Heart right ventricle (tissue), 16 donors: Measurements from ENCODE around the gene RRP15. TPM values are rescaled to one million over a fixed set of nuclear protein-coding genes. Genes with fewer than 3 reads are reported as not detected.

Source experiments
- ATAC-seq, 8 donors: fragments of 200-7000 bp; cut with Tn5 transposase; one replicate each; pipeline ENCODE4 v1.9.1; 2020; ENCODE audit warnings: mild to moderate bottlenecking in 8 of 8, moderate library complexity in 8 of 8, moderate number of reproducible peaks in 1 of 8
- DNase-seq, 2 donors: peaks; one replicate each; pipeline ENCODE4 v3.0.0-alpha.2; 2020
- H3K27ac ChIP-seq, 10 donors: fragments of 200-600 bp; sonication (generic) in 2 of 10; one replicate each; pipeline versions ENCODE4 v1.5.0 to v1.8.0; 2020 to 2022; ENCODE audit warnings: mild to moderate bottlenecking in 3 of 10
- H3K27me3 ChIP-seq, 7 donors: fragments of 200-600 bp; one replicate each; pipeline ENCODE4 v1.8.0; 2021 to 2022; ENCODE audit warnings: mild to moderate bottlenecking in 2 of 7
- H3K36me3 ChIP-seq, 9 donors: fragments of 200-600 bp; sonication (generic) in 1 of 9; one replicate each; pipeline versions ENCODE4 v1.5.0 to v1.8.0; 2020 to 2022; ENCODE audit warnings: mild to moderate bottlenecking in 2 of 9
- H3K4me1 ChIP-seq, 9 donors: fragments of 200-600 bp; sonication (generic) in 1 of 9; one replicate each; pipeline versions ENCODE4 v1.5.0 to v1.8.0; 2020 to 2022; ENCODE audit warnings: mild to moderate bottlenecking in 4 of 9
- H3K4me3 ChIP-seq, 10 donors: fragments of 200-600 bp; sonication (generic) in 2 of 10; one replicate each; pipeline versions ENCODE4 v1.5.0 to v1.8.0; 2020 to 2022; ENCODE audit warnings: mild to moderate bottlenecking in 7 of 10, moderate library complexity in 2 of 10
- H3K9me3 ChIP-seq, 11 donors: fragments of 200-600 bp in 10 of 11; sonication (generic) in 2 of 11; one replicate each; pipeline versions ENCODE4 v1.5.0 to v1.8.0; 2013 to 2022; ENCODE audit warnings: mild to moderate bottlenecking in 2 of 11, control low read depth in 1 of 11, moderate library complexity in 1 of 11
- CTCF ChIP-seq, 9 donors: fragments of 200-600 bp; sonication (generic) in 2 of 9; IDR thresholded peaks; one replicate each; pipeline versions ENCODE4 v1.5.0 to v1.8.0; 2021 to 2022; ENCODE audit warnings: antibody characterized with exemption in 9 of 9, mild to moderate bottlenecking in 5 of 9, moderate library complexity in 1 of 9
- WGBS, 2 donors: extraction: QIAGEN DNeasy Blood & Tissue Kit; methylation state at CpG; one replicate each; pipeline ENCODE4 v1.1.7; 2013; ENCODE audit warnings: inconsistent platforms in 1 of 2; 5-methylcytosine and 5-hydroxymethylcytosine counted together
- intact Hi-C, 10 donors: fragments of 100-400 bp; cut with DNase I; formaldehyde crosslinking; loops; one replicate each; pipeline versions ENCODE4 v1.11.1 to v1.14.2; 2022
- polyA plus RNA-seq, 2 donors: library from polyadenylated mRNA; stranded (reverse); fragments of 200-250 nt; gene quantifications; one replicate each; pipeline ENCODE4 v1.2.3, GENCODE V29; 2013
- total RNA-seq, 10 donors: library from RNA; stranded (reverse); fragmentation: NEBNext Ultra II Directional in 3 of 10; extraction: Animal tissue kit (Norgen Biotek cat#: 25700) in 3 of 10; gene quantifications; one replicate each; pipeline versions ENCODE4 v1.2.1 to v1.2.4, GENCODE V29; 2021 to 2023
- donor health status: Arrhythmogenic right ventricular cardiomyopathy.
- donor health status: ischemic (EF 13 %, LVEDD 7.1; RV severe dilation, severe dysfunction).
- donor health status: healthy with polysubstance abuse.
- donor health status: DM: no; HTN: yes; CAD: no.
- donor health status: DM: no; HTN: no; CAD: no.
- donor health status: ischemic (EF 25% LVEDD 6.9; RV normal size, moderate dysfunction).
- donor health status: ischemic (EF 25% LVEDD 5.7; RV mildly dilated, moderate dysfunction).
- donor health status: healthy.
- donor health status: DM: yes; HTN: yes; CAD: no.
- donor health status: Ischemic cardiomyopathy.
- donor health status: ischemic (EF 35%, LVEDD 5.7; RV mildly dilated, moderate dysfunction).
- donor health status: nonischemic (EF 11% LVEDD 7.7; RV severe dilation, severe dysfunction).
- donor health status: DM: yes; HTN: yes; CAD: no.
- donor health status: PGD.
- donor health status: ischemic (EF 29% LVEDD 5.4; RV normal size, mild dysfunction).
- donor health status: nonischemic (EF 23%, LVEDD 6.1; RV moderate dilation, normal function).

RRP15 gene
- total and polyA plus RNA-seq, 12 donors: 3.6 to 26.6 (median 21.1) TPM

GRCh38 chr1:218249338-218250140 is 35.6 kb upstream of the RRP15 start:
- Histone ChIP-seq H3K27ac (no peak overlapping the region), H3K4me1 (no peaks in the 10 kb centered on the region), H3K36me3 (no peaks in the 10 kb centered on the region), H3K9me3 (no peaks in the 10 kb centered on the region), H3K4me3 (no peak overlapping the region), H3K27me3 (peaks cover 0 to 10% (median 0%) of the 10 kb centered on the region in 7 donors)
- no peak for TF ChIP-seq CTCF (IDR thresholded peaks at IDR 0.05)
- ATAC-seq (no peak), DNase-seq (no peak)
- intact Hi-C loops: no loop called here
- 73 to 86% methylated on average over 6 of the region's 6 CpGs for WGBS, 2 donors

GRCh38 chr1:218250492-218250891 is 34.6 kb upstream of the RRP15 start:
- Histone ChIP-seq H3K4me3 (no peak overlapping the region), H3K27ac (no peak overlapping the region), H3K27me3 (peaks cover 0 to 10% (median 0%) of the 10 kb centered on the region in 7 donors), H3K4me1 (no peaks in the 10 kb centered on the region), H3K36me3 (no peaks in the 10 kb centered on the region), H3K9me3 (no peaks in the 10 kb centered on the region)
- DNase-seq (no peak), ATAC-seq (no peak)
- no peak for TF ChIP-seq CTCF (IDR thresholded peaks at IDR 0.05)
- WGBS, 2 donors: 68 to 80% methylated on average over 4 of the region's 4 CpGs
- intact Hi-C loops: no loop called here

GRCh38 chr1:218254296-218254946 is 30.7 kb upstream of the RRP15 start:
- no peak for ATAC-seq
- Histone ChIP-seq H3K36me3 (no peaks in the 10 kb centered on the region), H3K4me3 (no peak overlapping the region), H3K27ac (no peak overlapping the region), H3K4me1 (no peaks in the 10 kb centered on the region), H3K27me3 (peaks cover 0 to 5% (median 0%) of the 10 kb centered on the region in 7 donors), H3K9me3 (peaks cover 0 to 17% (median 10%) of the 10 kb centered on the region in 11 donors)
- WGBS, 2 donors: 53 to 63% methylated on average over 8 of the region's 8 CpGs
- DNase-seq: no peak
- TF ChIP-seq CTCF (IDR thresholded peaks at IDR 0.05): no peak
- intact Hi-C loops: no loop called here

- Histone ChIP-seq H3K27ac (no peak overlapping the region), H3K27me3 (peaks cover 0 to 5% (median 0%) of the 10 kb centered on the region in 7 donors), H3K36me3 (no peaks in the 10 kb centered on the region), H3K4me3 (no peak overlapping the region), H3K4me1 (no peaks in the 10 kb centered on the region), H3K9me3 (peaks cover 0 to 23% (median 15%) of the 10 kb centered on the region in 11 donors)
- 64 to 67% methylated on average over 2 of the region's 2 CpGs for WGBS, 2 donors
- DNase-seq (no peak), ATAC-seq (no peak)
- no peak for TF ChIP-seq CTCF (IDR thresholded peaks at IDR 0.05)
- intact Hi-C loops: no loop called here
These were observed 30.0 kb upstream of the RRP15 start for GRCh38 chr1:218255090-218255489.
